ENCODE data around the gene TRDMT1.
"Not testable (repeated sequence)": the region's sequence is repeated elsewhere in the genome, so short reads cannot be mapped to it uniquely, and the experiment has no call there.

Gene TRDMT1

GRCh38 chr10:17116193-17116592 lies 85.3 kb downstream of the TRDMT1 start:
- H3K27ac ChIP-seq, result no peak overlapping the region
- TF ChIP-seq CTCF (conservative IDR thresholded peaks at IDR 0.05; ENCODE audit: low read depth, low read length), result no peak

GRCh38 chr10:17115683-17116082 lies 85.8 kb downstream of the TRDMT1 start:
- H3K36me3 ChIP-seq (ENCODE audit: insufficient read depth), result no peaks in the 10 kb centered on the region
- H2AFZ ChIP-seq (ENCODE audit: low read depth), result no peak overlapping the region
- no peaks in the 10 kb centered on the region for H3K4me1 ChIP-seq (ENCODE audit: low read depth, poor library complexity, severe bottlenecking)
- TF ChIP-seq CTCF (conservative IDR thresholded peaks at IDR 0.05; ENCODE audit: low read depth, low read length), result no peak
- H3K27me3 ChIP-seq (ENCODE audit: insufficient read depth, low read depth), result no peaks in the 10 kb centered on the region
- H3K4me2 ChIP-seq, result no peak overlapping the region
- no peak overlapping the region for H3K4me3 ChIP-seq (IDR thresholded peaks at IDR 0.05; ENCODE audit: insufficient read depth, low read depth, low read length)
- no peak overlapping the region for H3K9ac ChIP-seq
- H3K27ac ChIP-seq, result no peak overlapping the region
- no peaks in the 10 kb centered on the region for H4K20me1 ChIP-seq (ENCODE audit: insufficient read depth)
- H3K79me2 ChIP-seq (ENCODE audit: insufficient read depth, low read depth), result no peaks in the 10 kb centered on the region

More at GRCh38 chr10:17116193-17116592, 85.3 kb downstream of the TRDMT1 start:
- H3K27me3 ChIP-seq (ENCODE audit: insufficient read depth, low read depth), result no peaks in the 10 kb centered on the region
- no peaks in the 10 kb centered on the region for H4K20me1 ChIP-seq (ENCODE audit: insufficient read depth)
- H2AFZ ChIP-seq (ENCODE audit: low read depth), result no peak overlapping the region
- H3K9ac ChIP-seq, result no peak overlapping the region
- no peaks in the 10 kb centered on the region for H3K36me3 ChIP-seq (ENCODE audit: insufficient read depth)
- no peaks in the 10 kb centered on the region for H3K4me1 ChIP-seq (ENCODE audit: low read depth, poor library complexity, severe bottlenecking)
- H3K79me2 ChIP-seq (ENCODE audit: insufficient read depth, low read depth), result no peaks in the 10 kb centered on the region
- H3K4me2 ChIP-seq, result no peak overlapping the region
- H3K4me3 ChIP-seq (IDR thresholded peaks at IDR 0.05; ENCODE audit: insufficient read depth, low read depth, low read length), result no peak overlapping the region

GRCh38 chr10:17114878-17115444 lies 86.5 kb downstream of the TRDMT1 start:
- H3K4me3 ChIP-seq (IDR thresholded peaks at IDR 0.05; ENCODE audit: insufficient read depth, low read depth, low read length); H4K20me1 ChIP-seq (ENCODE audit: insufficient read depth); H3K27ac ChIP-seq; H3K9ac ChIP-seq; H3K27me3 ChIP-seq (ENCODE audit: insufficient read depth, low read depth); H3K4me2 ChIP-seq; H2AFZ ChIP-seq (ENCODE audit: low read depth); H3K4me1 ChIP-seq (ENCODE audit: low read depth, poor library complexity, severe bottlenecking); H3K36me3 ChIP-seq (ENCODE audit: insufficient read depth); H3K79me2 ChIP-seq (ENCODE audit: insufficient read depth, low read depth): not testable (repeated sequence)

- Histone ChIP-seq H3K27me3 (ENCODE audit: insufficient read depth, low read depth) (no peaks in the 10 kb centered on the region), H3K4me1 (ENCODE audit: low read depth, poor library complexity, severe bottlenecking) (no peaks in the 10 kb centered on the region), H3K27ac (no peak overlapping the region), H3K4me3 (IDR thresholded peaks at IDR 0.05; ENCODE audit: insufficient read depth, low read depth, low read length) (no peak overlapping the region), H3K79me2 (ENCODE audit: insufficient read depth, low read depth) (no peaks in the 10 kb centered on the region), H4K20me1 (ENCODE audit: insufficient read depth) (no peaks in the 10 kb centered on the region), H3K4me2 (no peak overlapping the region), H2AFZ (ENCODE audit: low read depth) (no peak overlapping the region), H3K9ac (no peak overlapping the region), H3K36me3 (ENCODE audit: insufficient read depth) (no peaks in the 10 kb centered on the region)
- no peak for TF ChIP-seq CTCF (conservative IDR thresholded peaks at IDR 0.05; ENCODE audit: low read depth, low read length)
Measured at GRCh38 chr10:17113889-17114540, 87.5 kb downstream of the TRDMT1 start.

GRCh38 chr10:17113346-17113745 lies 88.1 kb downstream of the TRDMT1 start:
- no peak overlapping the region for H3K4me3 ChIP-seq (IDR thresholded peaks at IDR 0.05; ENCODE audit: insufficient read depth, low read depth, low read length)
- no peaks in the 10 kb centered on the region for H3K27me3 ChIP-seq (ENCODE audit: insufficient read depth, low read depth)
- H3K27ac ChIP-seq, result no peak overlapping the region
- H3K4me1 ChIP-seq (ENCODE audit: low read depth, poor library complexity, severe bottlenecking), result no peaks in the 10 kb centered on the region
- no peaks in the 10 kb centered on the region for H4K20me1 ChIP-seq (ENCODE audit: insufficient read depth)
- H3K4me2 ChIP-seq, result no peak overlapping the region
- H3K36me3 ChIP-seq (ENCODE audit: insufficient read depth), result no peaks in the 10 kb centered on the region
- no peak overlapping the region for H2AFZ ChIP-seq (ENCODE audit: low read depth)
- H3K79me2 ChIP-seq (ENCODE audit: insufficient read depth, low read depth), result no peaks in the 10 kb centered on the region
- H3K9ac ChIP-seq, result no peak overlapping the region
- no peak for TF ChIP-seq CTCF (conservative IDR thresholded peaks at IDR 0.05; ENCODE audit: low read depth, low read length)
